Measurements from ENCODE around the gene STRAP. TPM values are rescaled to one million over a fixed set of nuclear protein-coding genes. Genes with fewer than 3 reads are reported as not detected.
"Not testable (repeated sequence)": the region's sequence is repeated elsewhere in the genome, so short reads cannot be mapped to it uniquely, and the experiment has no call there.

STRAP gene
- total RNA-seq, 1 experiment from 2014 or later = 171 TPM

DNA sequence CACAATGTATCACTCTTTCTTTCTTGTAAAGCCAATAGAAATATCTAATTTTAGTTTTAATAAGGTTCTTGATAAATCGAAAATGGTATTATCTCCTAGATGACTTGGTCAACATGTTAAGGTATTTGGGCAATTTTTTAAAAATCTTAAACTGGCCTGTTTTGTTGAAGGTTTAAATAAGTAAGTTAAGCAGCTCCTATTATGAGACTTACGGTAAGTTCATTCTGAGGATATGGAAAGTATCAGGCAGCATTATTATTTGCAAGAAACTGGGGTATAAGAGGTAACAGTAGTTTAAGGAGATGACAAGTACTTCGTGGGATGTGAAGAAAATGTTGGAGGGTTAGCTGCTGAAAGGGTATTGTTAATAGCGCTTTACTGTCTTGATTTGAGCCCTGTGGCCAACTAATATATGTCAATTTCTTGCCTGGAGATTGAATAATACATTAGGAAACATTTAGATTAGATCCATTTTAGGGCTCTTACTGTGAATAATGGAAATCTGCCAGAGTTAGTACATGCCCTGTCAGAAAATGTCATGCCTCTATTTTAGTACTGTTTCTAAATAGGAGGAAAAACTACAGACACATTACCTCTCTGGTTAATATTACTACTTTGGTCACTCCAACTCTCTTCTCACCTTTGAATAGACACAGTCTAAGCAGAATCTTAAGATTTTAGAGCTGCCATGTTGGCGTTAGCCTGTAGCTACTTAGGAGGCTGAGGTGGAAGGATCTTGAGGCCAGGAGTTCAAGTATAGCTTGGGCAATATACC lies 5.0 kb downstream of the STRAP start:
- Histone ChIP-seq H3K4me3 (no peak overlapping the region), H3K36me3 (peaks cover 53% of the 10 kb centered on the region), H3K27me3 (no peaks in the 10 kb centered on the region), H3K27ac (peak overlapping the region; percentile 53), H3K4me1 (peaks cover 8% of the 10 kb centered on the region), H3K9me3 (replicated peaks) (no peaks in the 10 kb centered on the region)
- no peak for DNase-seq

DNA sequence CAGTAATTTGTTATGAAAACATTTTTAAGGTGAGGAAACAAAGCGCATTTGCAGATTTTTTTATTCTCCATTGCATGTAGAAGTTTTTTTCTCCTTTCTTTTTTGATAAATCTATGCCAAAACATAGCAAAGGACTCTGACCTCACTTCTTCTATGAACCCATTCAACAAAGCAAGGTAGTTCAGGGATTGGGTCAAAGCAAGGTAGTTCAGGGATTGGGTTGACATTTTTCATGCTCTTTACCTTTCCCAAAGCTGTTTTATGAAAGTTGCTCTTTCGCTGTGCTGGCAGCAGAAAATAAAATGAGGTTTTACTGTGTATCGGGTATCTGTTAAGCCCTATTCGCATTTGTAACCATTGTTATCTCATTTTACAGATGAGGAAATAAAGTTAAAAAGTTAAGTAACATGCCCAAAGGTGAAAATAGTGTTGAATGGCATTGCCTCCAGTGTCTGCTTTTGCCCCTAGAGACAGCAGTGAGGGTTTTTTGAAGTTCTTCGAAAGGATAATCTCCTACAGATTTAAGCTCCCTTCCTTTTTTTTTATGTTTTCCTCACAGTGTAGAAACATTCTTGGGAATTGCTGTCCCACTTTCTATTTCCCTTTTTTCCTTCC lies 10.6 kb downstream of the STRAP start:
- Histone ChIP-seq H3K4me1 (no peaks in the 10 kb centered on the region), H3K27ac (no peak overlapping the region), H3K4me3 (no peak overlapping the region), H3K9me3 (replicated peaks) (no peaks in the 10 kb centered on the region), H3K36me3 (peaks cover 73% of the 10 kb centered on the region), H3K27me3 (no peaks in the 10 kb centered on the region)
- no peak for DNase-seq

DNA sequence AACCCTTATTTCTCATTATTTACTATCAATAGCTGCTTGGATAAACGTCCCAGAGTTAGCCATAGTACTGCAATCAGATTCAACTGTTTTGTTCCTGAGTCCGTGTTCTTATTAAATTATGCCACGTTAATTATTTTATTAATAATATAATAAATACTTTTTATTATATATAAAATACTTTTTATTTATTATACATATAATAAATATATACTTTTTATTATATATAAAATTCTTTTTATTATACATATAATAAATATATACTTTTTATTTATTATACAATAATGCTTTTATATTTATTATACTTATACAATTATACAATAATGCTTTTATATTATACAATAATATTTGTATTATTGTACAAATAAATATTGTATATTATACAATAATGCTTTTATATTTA lies 11.1 kb downstream of the STRAP start:
- DNase-seq = no peak
- Histone ChIP-seq H3K9me3 (replicated peaks) (no peaks in the 10 kb centered on the region), H3K36me3 (peaks cover 78% of the 10 kb centered on the region), H3K4me3 (no peak overlapping the region), H3K4me1 (no peaks in the 10 kb centered on the region), H3K27me3 (no peaks in the 10 kb centered on the region), H3K27ac (no peak overlapping the region)

DNA sequence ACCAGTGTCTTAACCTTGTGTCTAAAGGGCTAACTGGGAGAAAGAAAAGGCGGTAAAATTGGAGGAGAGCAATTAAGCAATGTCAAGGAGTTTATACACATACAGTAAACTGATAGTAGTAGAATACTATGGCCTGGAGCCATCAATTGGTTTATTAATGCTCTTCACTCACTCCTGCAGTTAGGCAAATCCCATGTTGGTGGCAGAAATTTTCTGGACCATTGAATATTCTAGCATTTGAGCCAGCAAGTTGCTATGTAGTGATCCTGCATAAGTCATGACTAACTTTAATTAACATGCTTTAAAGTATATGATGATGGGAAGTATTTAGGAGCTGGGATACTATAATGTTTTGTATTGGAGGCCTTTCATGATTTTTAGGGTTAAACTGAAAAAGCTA lies 14.7 kb downstream of the STRAP start:
- H3K9me3 ChIP-seq (replicated peaks) = no peaks in the 10 kb centered on the region
- no peaks in the 10 kb centered on the region for H3K27me3 ChIP-seq
- no peak overlapping the region for H3K27ac ChIP-seq
- no peaks in the 10 kb centered on the region for H3K4me1 ChIP-seq
- no peak overlapping the region for H3K4me3 ChIP-seq
- no peak for DNase-seq
- H3K36me3 ChIP-seq = peaks cover 81% of the 10 kb centered on the region

DNA sequence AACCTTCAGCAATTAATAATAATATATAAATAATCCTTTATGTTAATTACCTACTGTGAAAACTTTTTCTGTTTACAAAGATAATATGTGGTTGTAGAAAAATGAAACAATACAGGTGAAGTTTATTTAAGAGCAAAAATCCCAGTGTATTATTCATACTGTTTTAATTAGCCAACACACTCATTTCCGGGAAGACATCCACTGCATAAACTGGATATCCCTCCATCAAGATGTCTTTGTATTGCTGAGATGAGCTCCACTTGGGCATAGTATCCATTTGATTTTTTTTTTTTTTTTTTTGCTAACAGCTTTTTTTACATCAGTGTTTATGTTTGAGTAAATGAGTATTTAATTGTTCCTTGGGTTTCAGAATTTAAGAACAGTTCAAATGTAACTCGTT lies 15.2 kb downstream of the STRAP start:
- Histone ChIP-seq H3K27me3 (no peaks in the 10 kb centered on the region), H3K27ac (no peak overlapping the region), H3K36me3 (peaks cover 85% of the 10 kb centered on the region), H3K4me3 (no peak overlapping the region), H3K9me3 (replicated peaks) (no peaks in the 10 kb centered on the region), H3K4me1 (no peaks in the 10 kb centered on the region)
- DNase-seq = no peak

DNA sequence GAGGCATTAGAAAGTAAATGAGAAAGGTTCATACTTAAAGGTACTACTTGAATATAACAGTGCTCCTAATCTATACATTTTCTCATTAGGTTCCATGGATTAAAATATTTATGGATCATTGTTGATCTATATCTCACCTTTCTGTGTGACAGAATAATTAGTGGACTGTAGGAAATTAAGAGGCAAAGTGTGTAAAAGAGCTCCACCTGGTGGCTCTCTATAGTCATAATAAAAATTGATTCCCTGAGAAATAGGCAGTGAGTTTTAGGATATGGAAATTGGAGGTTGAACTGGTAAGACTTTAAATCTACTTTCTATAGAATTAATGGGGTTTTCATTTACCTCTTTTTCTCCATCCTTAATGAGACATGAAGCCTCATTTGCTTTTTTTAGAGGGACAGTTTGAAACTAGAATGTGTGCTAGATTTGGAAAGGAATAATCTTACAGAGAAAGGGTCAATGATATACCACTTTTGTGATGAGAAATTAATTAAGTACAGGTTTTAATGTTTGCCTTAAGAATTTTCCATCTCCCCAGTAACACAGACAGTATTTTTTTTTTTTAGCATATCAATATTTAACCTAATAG lies 17.2 kb downstream of the STRAP start:
- Histone ChIP-seq H3K9me3 (replicated peaks) (no peaks in the 10 kb centered on the region), H3K27me3 (no peaks in the 10 kb centered on the region), H3K4me3 (no peak overlapping the region), H3K27ac (no peak overlapping the region), H3K36me3 (peaks cover 85% of the 10 kb centered on the region), H3K4me1 (no peaks in the 10 kb centered on the region)
- peak in 1 of 2 experiments; percentile 58 for DNase-seq

DNA sequence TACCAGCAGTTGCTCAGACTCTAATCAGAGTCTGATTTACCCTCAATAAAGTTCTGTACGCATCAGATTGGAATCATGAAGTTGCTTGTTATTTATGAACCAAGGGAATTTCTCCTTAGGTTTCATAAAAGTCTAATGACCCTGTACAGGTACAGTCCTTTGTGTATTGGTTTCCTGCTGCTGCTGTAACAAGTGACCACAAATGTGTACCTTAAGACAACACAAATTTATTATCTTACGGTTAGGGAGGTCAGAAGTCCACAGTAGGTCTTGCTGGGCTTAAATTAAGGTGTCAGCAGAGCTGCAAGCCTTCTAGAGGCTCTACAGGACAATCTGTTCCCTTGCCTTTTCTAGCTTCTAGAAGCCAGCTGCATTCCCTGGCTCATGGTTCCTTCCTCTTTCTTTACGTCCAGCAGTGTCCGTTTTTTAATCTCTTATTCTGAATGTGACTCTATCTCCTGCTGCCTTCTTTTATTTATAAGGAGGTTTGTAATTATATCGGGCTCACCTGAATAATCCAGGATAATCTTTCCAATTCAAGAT lies 22.3 kb downstream of the STRAP start:
- Histone ChIP-seq H3K27me3 (no peaks in the 10 kb centered on the region), H3K4me3 (no peak overlapping the region), H3K27ac (no peak overlapping the region), H3K4me1 (no peaks in the 10 kb centered on the region), H3K36me3 (peaks cover 46% of the 10 kb centered on the region), H3K9me3 (replicated peaks) (no peaks in the 10 kb centered on the region)
- no peak for DNase-seq

DNA sequence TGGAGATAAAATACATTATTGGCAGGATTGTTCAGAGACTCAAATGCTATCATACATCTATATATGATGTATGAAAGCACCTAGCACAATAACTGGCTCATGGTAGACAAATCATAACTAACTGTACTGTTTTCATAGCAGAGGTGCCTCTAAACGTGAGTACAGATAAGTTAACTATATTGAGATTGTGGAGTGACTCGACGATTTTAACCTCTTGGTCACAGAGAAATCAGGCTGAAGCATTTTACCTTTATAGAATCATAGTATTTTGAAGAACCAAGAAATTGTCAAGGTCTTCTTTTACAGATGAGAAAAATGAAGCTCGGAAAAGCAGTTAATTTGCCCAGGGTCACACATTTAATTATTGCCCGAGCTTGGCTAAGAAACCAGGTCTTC lies 28.3 kb downstream of the STRAP start:
- Histone ChIP-seq H3K27me3 (no peaks in the 10 kb centered on the region), H3K4me1 (peaks cover 4% of the 10 kb centered on the region; the same call in 1 of the 2 replicates), H3K36me3 (no peaks in the 10 kb centered on the region; the same call in 1 of the 2 replicates), H3K27ac (peak overlapping the region; percentile 89; the same call in 1 of the 2 replicates), H3K9me3 (replicated peaks) (no peaks in the 10 kb centered on the region), H3K4me3 (peak overlapping the region; percentile 80)
- DNase-seq = no peak

DNA sequence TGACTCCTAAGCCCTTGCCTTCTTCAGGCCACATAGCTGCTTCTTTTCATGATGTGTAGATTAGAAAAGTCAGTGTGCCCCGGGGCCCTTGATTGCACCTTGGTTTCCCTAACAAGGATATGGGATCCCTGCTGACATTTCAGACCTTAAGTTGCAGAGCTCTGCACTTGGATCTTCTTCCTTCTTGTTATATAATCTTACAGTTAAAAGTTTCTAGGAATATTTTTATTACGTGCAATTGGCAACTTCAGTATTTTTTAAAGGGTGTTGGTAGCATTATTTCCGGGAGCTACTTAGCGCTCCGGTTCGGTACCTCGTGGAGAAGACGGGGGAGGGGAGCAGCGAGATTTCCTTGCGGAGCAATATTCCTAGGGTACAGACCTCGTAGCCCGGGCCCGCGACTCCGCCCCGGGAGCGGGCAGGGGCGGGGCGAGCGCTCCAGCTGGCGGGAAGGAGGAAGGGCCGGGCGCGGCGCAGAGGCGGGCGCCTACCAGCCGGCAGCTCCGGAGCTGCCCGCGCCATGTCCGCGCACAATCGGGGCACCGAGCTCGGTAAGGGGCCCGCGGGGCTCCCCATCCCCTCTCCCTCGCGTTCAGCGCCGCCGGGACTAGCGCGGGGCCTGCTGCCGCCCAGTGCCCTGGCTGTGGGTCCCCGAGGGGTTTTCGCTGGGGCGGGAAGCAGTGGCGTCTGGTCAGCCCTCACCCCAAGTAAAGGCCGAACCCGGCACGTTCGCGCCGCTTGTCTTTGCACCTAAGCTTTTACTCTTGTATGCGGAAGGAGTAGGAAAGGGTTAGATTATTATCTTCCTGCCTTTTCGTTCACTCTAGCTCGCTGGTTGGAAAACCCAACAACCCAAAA lies 28.9 kb downstream of the STRAP start, which contains the start of gene DERA:
DERA (plus strand) TSS at position 469 of the 858 bp plus-strand sequence; CDS start at position 521, 52 bp downstream.
- H3K4me3 ChIP-seq = peak within 1 kb of the TSS; percentile 80
- peak; percentile 83 to 85 for DNase-seq
- H3K4me1 ChIP-seq = peaks cover 4% of the 10 kb centered on the region; the same call in 1 of the 2 replicates
- H3K9me3 ChIP-seq (replicated peaks) = no peaks in the 10 kb centered on the region
- H3K36me3 ChIP-seq = peaks cover 2% of the 10 kb centered on the region; the same call in 1 of the 2 replicates
- no peaks in the 10 kb centered on the region for H3K27me3 ChIP-seq
- peak within 1 kb of the TSS; percentile 89 for H3K27ac ChIP-seq

DNA sequence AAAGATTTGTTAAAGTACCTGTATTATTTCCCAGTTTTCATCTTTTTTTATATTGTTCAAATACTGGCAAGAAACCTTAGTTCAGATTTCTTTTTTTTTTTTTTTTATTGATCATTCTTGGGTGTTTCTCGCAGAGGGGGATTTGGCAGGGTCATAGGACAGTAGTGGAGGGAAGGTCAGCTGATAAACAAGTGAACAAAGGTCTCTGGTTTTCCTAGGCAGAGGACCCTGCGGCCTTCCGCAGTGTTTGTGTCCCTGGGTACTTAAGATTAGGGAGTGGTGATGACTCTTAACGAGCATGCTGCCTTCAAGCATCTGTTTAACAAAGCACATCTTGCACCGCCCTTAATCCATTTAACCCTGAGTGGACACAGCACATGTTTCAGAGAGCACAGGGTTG lies 29.7 kb downstream of the STRAP start:
- not testable (repeated sequence) for H3K9me3 ChIP-seq (replicated peaks); DNase-seq; H3K4me1 ChIP-seq; H3K27me3 ChIP-seq; H3K36me3 ChIP-seq
- H3K27ac ChIP-seq = peak overlapping the region; percentile 89
- H3K4me3 ChIP-seq = peak overlapping the region; percentile 80

DNA sequence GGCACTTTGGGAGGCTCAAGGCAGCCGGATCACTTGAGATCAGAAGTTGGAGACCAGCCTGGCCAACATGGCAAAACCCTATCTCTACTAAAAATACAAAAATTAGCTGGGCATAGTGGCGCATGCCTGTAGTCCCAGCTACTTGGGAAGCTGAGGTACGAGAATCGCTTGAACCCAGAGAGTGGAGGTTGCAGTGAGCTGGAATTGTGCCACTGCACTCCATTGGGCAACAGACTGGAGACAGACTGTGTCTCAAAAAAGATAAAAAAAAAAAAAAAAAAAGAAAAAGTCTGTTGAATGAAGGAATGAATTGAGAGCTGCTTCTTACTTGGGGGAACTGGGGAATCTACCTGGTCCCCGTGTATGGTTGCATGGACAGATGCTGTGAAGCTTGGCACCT lies 31.9 kb downstream of the STRAP start:
- not testable (repeated sequence) for H3K27ac ChIP-seq; H3K4me1 ChIP-seq; DNase-seq; H3K36me3 ChIP-seq; H3K9me3 ChIP-seq (replicated peaks); H3K4me3 ChIP-seq; H3K27me3 ChIP-seq

DNA sequence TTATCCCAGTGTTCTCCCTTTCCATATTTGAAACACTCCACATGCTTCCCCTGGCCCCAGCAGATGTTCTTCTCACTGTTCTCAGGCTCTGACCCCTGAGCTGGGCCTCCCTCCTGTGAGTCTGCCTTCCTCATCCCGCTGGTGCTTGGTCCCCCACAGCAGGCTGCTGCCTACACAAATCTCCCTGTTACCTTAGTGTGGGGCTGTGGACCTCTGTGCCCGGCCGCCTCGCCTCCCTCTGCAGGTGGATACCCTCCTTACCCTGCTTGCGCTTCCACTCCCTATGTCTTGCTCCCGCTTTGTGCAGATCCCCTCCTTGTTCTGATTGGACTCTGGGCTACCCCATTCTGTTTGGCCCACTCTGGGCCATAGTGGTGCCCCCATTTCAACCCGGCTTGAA lies 35.9 kb downstream of the STRAP start:
- H3K4me3 ChIP-seq = no peak overlapping the region
- H3K27me3 ChIP-seq = no peaks in the 10 kb centered on the region
- DNase-seq = no peak
- H3K9me3 ChIP-seq (replicated peaks) = no peaks in the 10 kb centered on the region
- H3K4me1 ChIP-seq = no peaks in the 10 kb centered on the region
- 0 out of 2 replicates have a peak, but pooled peaks cover 5% of the 10 kb centered on the region for H3K36me3 ChIP-seq
- no peak overlapping the region for H3K27ac ChIP-seq

DNA sequence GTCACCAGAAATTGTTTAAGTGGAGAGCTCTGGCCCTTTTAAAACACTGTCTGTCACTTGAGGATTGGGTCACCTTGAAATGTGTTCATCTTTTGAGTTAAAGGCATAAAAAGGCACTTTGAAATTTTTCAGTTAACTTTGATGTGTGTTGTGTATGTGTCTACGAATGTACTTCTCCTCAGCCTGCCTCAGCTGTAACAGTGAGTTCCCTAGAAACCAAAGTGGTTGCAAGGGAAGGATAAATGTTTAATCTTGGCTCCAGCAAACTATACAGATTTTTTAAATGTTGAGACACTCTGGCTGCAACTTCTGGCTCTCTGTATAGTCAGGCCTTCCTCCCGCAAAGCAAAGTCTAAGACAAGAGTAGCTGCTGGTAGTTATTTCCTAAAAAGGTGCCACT lies 37.2 kb downstream of the STRAP start:
- Histone ChIP-seq H3K36me3 (0 out of 2 replicates have a peak, but pooled peaks cover 5% of the 10 kb centered on the region), H3K27ac (no peak overlapping the region), H3K9me3 (replicated peaks) (no peaks in the 10 kb centered on the region), H3K4me1 (no peaks in the 10 kb centered on the region), H3K4me3 (no peak overlapping the region), H3K27me3 (no peaks in the 10 kb centered on the region)
- DNase-seq = no peak

DNA sequence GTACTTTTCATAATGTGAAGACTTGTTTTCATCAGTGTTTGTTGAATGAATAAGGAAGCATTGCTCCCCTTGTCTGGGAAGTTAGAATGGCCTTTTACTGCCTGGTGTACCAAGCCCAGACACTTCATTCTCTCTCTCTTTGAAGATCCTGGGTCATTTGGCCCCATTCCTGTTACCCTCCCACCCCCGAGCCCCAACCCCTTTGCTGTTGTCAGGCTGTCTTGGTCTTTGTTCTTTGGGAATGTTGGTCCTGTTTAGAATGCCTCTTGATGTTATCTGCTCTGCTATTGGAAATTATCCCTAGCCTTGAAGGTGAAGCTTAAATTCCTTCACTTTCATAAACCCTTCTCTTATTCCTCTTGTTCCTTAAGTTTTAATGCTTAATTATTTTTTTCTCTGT lies 42.8 kb downstream of the STRAP start:
- H3K27ac ChIP-seq = no peak overlapping the region
- H3K9me3 ChIP-seq (replicated peaks) = no peaks in the 10 kb centered on the region
- H3K36me3 ChIP-seq = no peaks in the 10 kb centered on the region
- no peak overlapping the region for H3K4me3 ChIP-seq
- H3K27me3 ChIP-seq = no peaks in the 10 kb centered on the region
- no peak for DNase-seq
- H3K4me1 ChIP-seq = peaks cover 9% of the 10 kb centered on the region
